Upper lobe of left lung (tissue), 6 donors: ENCODE measurements around the gene CASP6. TPM values are rescaled to one million over a fixed set of nuclear protein-coding genes. Genes with fewer than 3 reads are reported as not detected.

ENCODE experiments used
- ATAC-seq, 2 donors: fragments of 200-7000 bp; cut with Tn5 transposase; one replicate each; pipeline ENCODE4 v1.9.1; 2022; ENCODE audit warnings: mild to moderate bottlenecking in 2 of 2, moderate library complexity in 2 of 2; ENCODE audit not compliant: low FRiP score in 2 of 2
- DNase-seq, 2 donors: peaks; one replicate each; pipeline ENCODE4 v3.0.0-alpha.2; 2019 to 2020
- H3K27ac ChIP-seq, 4 donors: fragments of 200-600 bp; sonication (generic); one replicate each; pipeline ENCODE4 v1.5.1; 2016 to 2019
- H3K27me3 ChIP-seq, 4 donors: fragments of 200-600 bp; sonication (generic); one replicate each; pipeline ENCODE4 v1.5.1; 2017 to 2019
- H3K36me3 ChIP-seq, 4 donors: fragments of 200-600 bp; sonication (generic); one replicate each; pipeline ENCODE4 v1.5.1; 2016 to 2019
- H3K4me1 ChIP-seq, 4 donors: fragments of 200-600 bp; sonication (generic); one replicate each; pipeline ENCODE4 v1.5.1; 2018 to 2019
- H3K4me3 ChIP-seq, 4 donors: fragments of 200-600 bp; sonication (generic); one replicate each; pipeline ENCODE4 v1.5.1; 2017 to 2019; ENCODE audit warnings: mild to moderate bottlenecking in 2 of 4, moderate library complexity in 1 of 4
- H3K9me3 ChIP-seq, 4 donors: fragments of 200-600 bp; sonication (generic); one replicate each; pipeline ENCODE4 v1.5.1; 2018 to 2019
- CTCF ChIP-seq, 6 experiments: fragments of 450-650 bp in 4 of 6; fragments of 200-600 bp in 2 of 6; sonication (generic) in 2 of 6; IDR thresholded peaks; one replicate each; pipeline ENCODE4 v1.5.1; 2016 to 2019; ENCODE audit warnings: antibody characterized with exemption in 6 of 6
- EP300 ChIP-seq, 4 donors: sonication (generic); formaldehyde crosslinking; IDR thresholded peaks; one replicate each; pipeline ENCODE4 v1.5.1; 2017; ENCODE audit warnings: antibody characterized with exemption in 4 of 4, control low read depth in 2 of 4
- POLR2A ChIP-seq, 4 donors: fragments of 450-650 bp; IDR thresholded peaks; one replicate each; pipeline ENCODE4 v1.5.1; 2016 to 2017; ENCODE audit warnings: antibody characterized with exemption in 4 of 4, mild to moderate bottlenecking in 2 of 4
- POLR2AphosphoS5 ChIP-seq, 2 donors: sonication (generic); formaldehyde crosslinking; IDR thresholded peaks; one replicate each; pipeline ENCODE4 v1.5.1; 2017; ENCODE audit warnings: antibody characterized with exemption in 2 of 2
- WGBS, 2 donors: methylation state at CpG; one replicate each; pipeline ENCODE4 v1.1.5; 2017 to 2018; 5-methylcytosine and 5-hydroxymethylcytosine counted together
- total RNA-seq, 6 donors: library from RNA; depleted of rRNA in 4 of 6; stranded (reverse); fragments of >200 nt in 4 of 6; gene quantifications; one replicate each; pipeline versions ENCODE4 v1.1.0 to v1.2.1, GENCODE V29; 2016 to 2021
- donor health status: DM: no; HTN: no; CAD: no; lungs with moderate emphysema.
- donor health status: DM: no; HTN: yes; CAD: no; lungs with severe emphysema.

CASP6 gene
- total RNA-seq, 6 donors from 2014 or later: 12.1 to 29.5 (median 15.5) TPM

DNA sequence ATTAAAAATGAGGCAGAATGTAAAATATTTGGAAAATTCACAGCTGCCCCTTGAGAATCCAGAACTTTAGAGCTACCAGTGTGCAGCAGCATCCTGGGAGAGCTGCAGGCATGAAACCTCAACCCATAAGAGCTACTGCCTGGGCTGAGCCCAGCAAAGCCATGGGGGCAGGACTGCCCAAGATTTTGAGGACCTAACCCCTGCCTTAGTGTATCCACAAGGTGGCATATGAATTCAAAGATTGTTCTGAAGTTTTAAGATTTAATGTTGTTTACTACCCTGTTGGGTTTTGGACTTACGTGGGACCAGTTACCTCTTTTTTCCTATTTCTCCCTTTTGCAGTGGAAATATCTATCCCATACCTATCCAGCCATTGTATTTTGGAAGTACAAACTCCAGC, 26.4 kb downstream of the CASP6 start:
- ATAC-seq (no peak), DNase-seq (no peak)
- H3K36me3 ChIP-seq: no peaks in the 10 kb centered on the region
- no peaks in the 10 kb centered on the region for H3K4me1 ChIP-seq
- no peak overlapping the region for H3K4me3 ChIP-seq
- no peak overlapping the region for H3K27ac ChIP-seq
- H3K9me3 ChIP-seq: peaks cover 0 to 8% (median 0%) of the 10 kb centered on the region in 4 donors
- TF ChIP-seq POLR2AphosphoS5 (IDR thresholded peaks at IDR 0.05) (no peak), EP300 (IDR thresholded peaks at IDR 0.05) (no peak), POLR2A (IDR thresholded peaks at IDR 0.05) (no peak), CTCF (IDR thresholded peaks at IDR 0.05) (no peak)
- WGBS, 2 donors: 95 to 100% methylated on average over 1 of the region's 1 CpG
- no peaks in the 10 kb centered on the region for H3K27me3 ChIP-seq

DNA sequence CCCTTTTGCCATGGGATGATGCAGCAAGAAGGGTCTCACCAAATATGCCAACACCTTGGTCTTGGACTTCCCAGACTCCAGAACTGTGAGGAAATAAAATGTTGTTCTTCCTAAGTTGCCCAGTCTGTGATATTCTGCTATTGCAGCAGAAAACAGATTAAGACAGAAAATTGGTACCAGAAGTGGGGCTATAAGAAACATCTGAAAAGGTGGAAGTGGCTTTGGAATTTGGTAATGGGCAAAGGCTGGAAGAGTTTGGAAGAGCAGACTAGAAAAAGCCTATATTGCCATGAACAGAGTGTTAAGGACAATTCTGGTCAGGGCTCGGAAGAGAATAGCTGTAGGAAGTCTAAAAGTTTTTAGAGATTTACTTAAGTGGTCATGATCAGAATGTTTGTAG, 27.4 kb downstream of the CASP6 start:
- H3K36me3 ChIP-seq: no peaks in the 10 kb centered on the region
- no peak overlapping the region for H3K27ac ChIP-seq
- DNase-seq (no peak), ATAC-seq (no peak)
- no peaks in the 10 kb centered on the region for H3K27me3 ChIP-seq
- WGBS, 2 donors: 95 to 97% methylated on average over 1 of the region's 1 CpG
- H3K9me3 ChIP-seq: peaks cover 0 to 8% (median 0%) of the 10 kb centered on the region in 4 donors
- no peak overlapping the region for H3K4me3 ChIP-seq
- TF ChIP-seq EP300 (IDR thresholded peaks at IDR 0.05): no peak
- no peaks in the 10 kb centered on the region for H3K4me1 ChIP-seq

DNA sequence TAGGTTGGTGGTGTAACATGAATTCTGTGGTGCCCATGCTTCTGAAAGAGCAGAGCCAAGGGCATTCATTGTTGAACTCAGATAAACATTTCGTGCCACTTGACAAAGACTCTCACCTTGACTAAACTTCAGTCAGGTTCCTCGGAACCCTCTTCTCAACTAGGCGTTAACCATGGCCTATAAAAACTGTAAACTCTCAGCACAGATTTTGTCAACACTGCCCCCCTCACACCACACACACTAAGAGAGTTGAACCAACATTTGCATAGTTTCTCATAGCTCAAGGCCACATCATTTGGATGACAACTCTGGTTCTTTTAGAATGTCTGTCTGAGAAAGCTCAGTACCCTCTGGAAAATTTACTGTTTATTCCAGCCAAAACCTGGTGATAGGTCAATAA, 28.1 kb downstream of the CASP6 start:
- Histone ChIP-seq H3K9me3 (peaks cover 0 to 8% (median 0%) of the 10 kb centered on the region in 4 donors), H3K27me3 (no peaks in the 10 kb centered on the region), H3K36me3 (no peaks in the 10 kb centered on the region), H3K4me3 (no peak overlapping the region), H3K4me1 (no peaks in the 10 kb centered on the region), H3K27ac (no peak overlapping the region)
- ATAC-seq (no peak), DNase-seq (no peak)
- whole genome bisulfite sequencing, 2 donors: 67 to 80% methylated on average over 3 of the region's 3 CpGs
- no peak for TF ChIP-seq POLR2AphosphoS5 (IDR thresholded peaks at IDR 0.05)
- TF ChIP-seq POLR2A (IDR thresholded peaks at IDR 0.05): no peak
- TF ChIP-seq EP300 (IDR thresholded peaks at IDR 0.05): no peak
- TF ChIP-seq CTCF (IDR thresholded peaks at IDR 0.05): no peak

GRCh38 chr4:109673303-109673702, 29.9 kb downstream of the CASP6 start:
- 88 to 100% methylated on average over 1 of the region's 1 CpG for WGBS, 2 donors
- no peaks in the 10 kb centered on the region for H3K27me3 ChIP-seq
- H3K4me1 ChIP-seq: no peaks in the 10 kb centered on the region
- H3K4me3 ChIP-seq: no peak overlapping the region
- no peak overlapping the region for H3K27ac ChIP-seq
- H3K9me3 ChIP-seq: peaks cover 0 to under 1% (median 0%) of the 10 kb centered on the region in 4 donors
- DNase-seq (no peak), ATAC-seq (no peak)
- no peaks in the 10 kb centered on the region for H3K36me3 ChIP-seq
- TF ChIP-seq EP300 (IDR thresholded peaks at IDR 0.05): no peak
- TF ChIP-seq POLR2AphosphoS5 (IDR thresholded peaks at IDR 0.05): no peak
- no peak for TF ChIP-seq CTCF (IDR thresholded peaks at IDR 0.05)
- no peak for TF ChIP-seq POLR2A (IDR thresholded peaks at IDR 0.05)

- TF ChIP-seq POLR2AphosphoS5 (IDR thresholded peaks at IDR 0.05) (no peak), EP300 (IDR thresholded peaks at IDR 0.05) (no peak), CTCF (IDR thresholded peaks at IDR 0.05) (no peak), POLR2A (IDR thresholded peaks at IDR 0.05) (no peak)
- no peaks in the 10 kb centered on the region for H3K4me1 ChIP-seq
- no peak for ATAC-seq
- H3K27ac ChIP-seq: no peak overlapping the region
- no peaks in the 10 kb centered on the region for H3K36me3 ChIP-seq
- H3K27me3 ChIP-seq: no peaks in the 10 kb centered on the region
- no peaks in the 10 kb centered on the region for H3K9me3 ChIP-seq
- DNase-seq: no peak
- no peak overlapping the region for H3K4me3 ChIP-seq
Measured at GRCh38 chr4:109672169-109672930, 30.9 kb downstream of the CASP6 start.
